ENCODE results near the gene HCN4.

The HCN4 gene

GRCh38 chr15:73340502-73341192 lies 28.1 kb downstream of the HCN4 start:
- DNase-seq (ENCODE audit: low read depth): no peak
- TF ChIP-seq CTCF (IDR thresholded peaks at IDR 0.05; ENCODE audit: low read length, missing control alignments): no peak
- no peak overlapping the region for H3K4me3 ChIP-seq (replicated peaks; ENCODE audit: low read depth, low read length)

- no peak for DNase-seq (ENCODE audit: low read depth)
- H3K4me3 ChIP-seq (replicated peaks; ENCODE audit: low read depth, low read length): no peak overlapping the region
Observed at GRCh38 chr15:73338606-73339374, 30.0 kb downstream of the HCN4 start.

GRCh38 chr15:73338058-73338457 lies 30.7 kb downstream of the HCN4 start:
- DNase-seq (ENCODE audit: low read depth): no peak
- no peak overlapping the region for H3K4me3 ChIP-seq (replicated peaks; ENCODE audit: low read depth, low read length)
- TF ChIP-seq CTCF (IDR thresholded peaks at IDR 0.05; ENCODE audit: low read length, missing control alignments): no peak

More at GRCh38 chr15:73338606-73339374, 30.0 kb downstream of the HCN4 start:
- no peak for TF ChIP-seq CTCF (IDR thresholded peaks at IDR 0.05; ENCODE audit: low read length, missing control alignments)

- H3K4me3 ChIP-seq (replicated peaks; ENCODE audit: low read depth, low read length): no peak overlapping the region
- DNase-seq (ENCODE audit: low read depth): no peak
- TF ChIP-seq CTCF (IDR thresholded peaks at IDR 0.05; ENCODE audit: low read length, missing control alignments): no peak
Observed at GRCh38 chr15:73337187-73337586, 31.6 kb downstream of the HCN4 start.

GRCh38 chr15:73336756-73337155 lies 32.0 kb downstream of the HCN4 start:
- TF ChIP-seq CTCF (IDR thresholded peaks at IDR 0.05; ENCODE audit: low read length, missing control alignments): no peak
- no peak overlapping the region for H3K4me3 ChIP-seq (replicated peaks; ENCODE audit: low read depth, low read length)
- no peak for DNase-seq (ENCODE audit: low read depth)

- no peak for TF ChIP-seq CTCF (IDR thresholded peaks at IDR 0.05; ENCODE audit: low read length, missing control alignments)
Observed at GRCh38 chr15:73335471-73335870, 33.3 kb downstream of the HCN4 start.

More at GRCh38 chr15:73335471-73335870, 33.3 kb downstream of the HCN4 start:
- no peak overlapping the region for H3K4me3 ChIP-seq (replicated peaks; ENCODE audit: low read depth, low read length)
- DNase-seq (ENCODE audit: low read depth): no peak
